Mesodermal cell (in vitro differentiated cells): ENCODE results near the gene CAPN13.

Experiments used
- H3K27ac ChIP-seq: 2 replicates; pipeline ENCODE4 v1.7.0; 2013; ENCODE audit warnings: mild to moderate bottlenecking, low read depth, low read length, moderate library complexity; ENCODE audit not compliant: severe bottlenecking
- H3K36me3 ChIP-seq: 2 replicates; pipeline ENCODE4 v1.7.1; 2013; ENCODE audit warnings: mild to moderate bottlenecking, low read length, moderate library complexity; ENCODE audit not compliant: control insufficient read depth, insufficient read depth
- H3K4me1 ChIP-seq: one replicate; pipeline ENCODE4 v1.7.1; 2013; ENCODE audit warnings: mild to moderate bottlenecking, low read length; ENCODE audit not compliant: insufficient read depth, control insufficient read depth, poor library complexity, severe bottlenecking
- H3K4me3 ChIP-seq: 2 replicates; pipeline ENCODE4 v1.7.0; 2013; ENCODE audit warnings: low read length, control low read depth, mild to moderate bottlenecking; ENCODE audit not compliant: insufficient read depth, poor library complexity, severe bottlenecking; ENCODE audit errors: extremely low read depth
- H3K9me3 ChIP-seq: 2 replicates; pipeline ENCODE4 v1.7.1; 2013; ENCODE audit warnings: mild to moderate bottlenecking, low read length, moderate library complexity; ENCODE audit not compliant: control insufficient read depth
- WGBS, 2 experiments: methylation state at CpG; one replicate each; pipeline ENCODE4 v1.1.5; 2013; ENCODE audit warnings: missing lambda C conversion rate in 2 of 2; ENCODE audit not compliant: insufficient coverage in 2 of 2; 5-methylcytosine and 5-hydroxymethylcytosine counted together

CAPN13 gene

DNA sequence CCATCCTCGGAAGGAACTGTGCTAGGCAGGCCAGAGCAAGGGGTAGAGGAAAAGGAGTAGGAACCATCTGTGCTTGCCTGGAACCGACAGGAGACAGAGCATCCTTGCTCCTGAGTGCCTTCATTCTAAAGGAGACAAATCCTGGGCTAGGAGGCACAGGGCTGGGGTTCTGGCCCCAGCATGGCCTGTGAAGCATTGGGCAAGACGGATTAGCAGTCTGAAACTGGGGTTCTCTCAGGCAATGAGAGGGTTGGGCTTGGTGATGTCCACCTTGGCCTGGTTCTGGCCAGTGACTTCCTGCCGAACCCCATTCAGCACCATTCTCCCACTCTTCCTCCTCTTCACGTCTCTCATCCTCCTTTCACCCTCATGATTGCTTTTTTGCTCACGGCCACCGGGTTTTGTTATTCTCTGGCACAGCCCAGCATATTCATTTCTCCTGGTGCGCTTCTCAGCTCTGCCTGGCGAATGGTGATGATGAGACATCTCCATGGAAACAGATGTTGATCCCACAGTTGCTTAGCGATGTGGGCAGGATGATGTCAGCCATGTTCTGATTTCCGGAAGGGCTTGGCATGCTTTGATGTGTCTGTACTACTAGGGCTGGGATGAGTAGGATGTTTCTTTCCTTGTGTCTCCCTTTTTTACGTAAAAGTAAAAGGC lies 127.7 kb downstream of the CAPN13 start:
- no peaks in the 10 kb centered on the region for H3K9me3 ChIP-seq
- H3K4me1 ChIP-seq = no peaks in the 10 kb centered on the region
- H3K27ac ChIP-seq = no peak overlapping the region
- no peaks in the 10 kb centered on the region for H3K36me3 ChIP-seq
- no peak overlapping the region for H3K4me3 ChIP-seq
- WGBS, 2 experiments = 85 to 87% methylated on average over 11 to 12 of the region's 12 CpGs

DNA sequence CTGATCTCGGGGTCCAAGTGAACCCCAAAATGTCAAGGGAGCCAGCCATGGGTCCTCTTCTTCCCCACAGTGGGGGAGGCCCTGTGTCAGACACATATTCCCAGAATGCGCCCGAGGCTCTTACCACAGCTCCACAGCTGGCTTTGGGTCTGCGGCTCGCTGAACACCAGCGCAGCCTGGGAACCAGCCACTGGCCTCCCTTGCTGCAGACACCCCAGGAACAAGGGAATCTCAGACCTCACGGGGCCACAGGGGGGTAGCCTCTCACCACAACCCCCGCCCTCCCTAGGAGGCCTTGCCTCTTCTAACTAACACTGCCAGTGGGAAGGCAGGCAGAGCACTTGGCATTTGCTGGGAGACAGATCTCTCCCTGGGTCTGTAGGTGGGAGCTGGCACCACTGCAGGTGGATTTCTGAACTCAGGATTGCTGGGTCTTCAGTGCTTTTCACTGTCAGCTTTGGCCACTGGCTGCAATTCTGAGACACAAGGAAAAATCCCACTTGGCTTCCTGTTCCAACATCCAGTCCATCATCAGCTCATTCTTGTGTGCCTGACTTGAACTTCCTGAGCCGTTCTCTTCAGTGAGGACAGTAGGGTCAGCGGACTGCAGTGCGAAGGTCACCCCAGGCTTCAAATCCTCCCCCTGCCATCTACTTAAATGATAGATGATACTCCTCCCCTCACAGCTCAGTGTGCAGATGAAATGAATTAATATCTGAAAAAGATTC lies 128.7 kb downstream of the CAPN13 start:
- Histone ChIP-seq H3K36me3 (no peaks in the 10 kb centered on the region), H3K4me3 (no peak overlapping the region), H3K4me1 (no peaks in the 10 kb centered on the region), H3K9me3 (no peaks in the 10 kb centered on the region), H3K27ac (no peak overlapping the region)
- 91 to 95% methylated on average over 8 of the region's 11 CpGs for WGBS, 2 experiments

DNA sequence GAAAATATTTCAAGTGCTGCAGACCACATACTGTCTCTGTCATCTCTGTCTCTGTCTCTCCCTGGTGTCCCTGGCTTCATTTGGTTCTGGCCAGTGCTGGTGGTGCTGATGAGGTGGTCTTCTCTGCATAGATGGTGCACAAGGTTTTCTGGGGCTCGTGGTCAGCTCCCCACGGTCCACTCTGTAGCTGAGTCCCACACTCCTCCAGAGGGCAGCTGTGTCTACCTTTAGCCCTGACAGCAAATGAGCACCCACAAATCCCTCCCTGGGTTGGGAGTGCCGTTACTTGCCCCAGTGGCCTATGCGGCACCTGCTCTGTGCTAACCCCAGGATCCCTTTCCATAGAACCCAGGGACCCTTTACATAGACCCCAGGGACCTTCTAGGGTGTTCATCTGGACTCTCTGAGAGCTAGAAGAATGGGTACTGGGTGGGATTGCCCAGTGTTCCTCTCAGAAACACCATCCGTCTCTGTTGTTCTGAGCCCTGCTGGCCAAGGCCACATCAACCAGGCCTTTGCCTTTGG lies 129.3 kb downstream of the CAPN13 start:
- H3K9me3 ChIP-seq = no peaks in the 10 kb centered on the region
- no peak overlapping the region for H3K27ac ChIP-seq
- H3K36me3 ChIP-seq = no peaks in the 10 kb centered on the region
- no peak overlapping the region for H3K4me3 ChIP-seq
- no peaks in the 10 kb centered on the region for H3K4me1 ChIP-seq
- 85 to 92% methylated on average over 4 to 5 of the region's 5 CpGs for WGBS, 2 experiments

DNA sequence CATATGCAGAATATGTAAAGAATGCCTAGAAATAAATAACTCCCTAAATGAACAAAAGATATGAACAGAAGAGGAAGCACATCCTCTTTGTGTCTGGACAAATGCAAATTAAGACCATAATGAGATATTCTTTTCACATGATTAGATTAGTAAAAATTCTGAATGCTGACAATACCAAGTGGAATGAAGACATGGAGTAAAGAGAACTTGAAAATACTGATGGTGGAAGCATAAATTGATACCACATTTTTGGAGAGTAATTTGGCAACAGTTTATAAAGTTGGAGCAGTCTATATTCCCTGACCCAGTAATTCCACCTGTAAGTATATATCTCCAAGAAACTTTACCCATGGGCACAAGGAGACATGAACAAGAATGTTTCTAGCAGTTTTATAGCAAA lies 130.0 kb downstream of the CAPN13 start:
- Histone ChIP-seq H3K36me3 (no peaks in the 10 kb centered on the region), H3K4me1 (no peaks in the 10 kb centered on the region), H3K4me3 (no peak overlapping the region), H3K9me3 (no peaks in the 10 kb centered on the region), H3K27ac (no peak overlapping the region)

DNA sequence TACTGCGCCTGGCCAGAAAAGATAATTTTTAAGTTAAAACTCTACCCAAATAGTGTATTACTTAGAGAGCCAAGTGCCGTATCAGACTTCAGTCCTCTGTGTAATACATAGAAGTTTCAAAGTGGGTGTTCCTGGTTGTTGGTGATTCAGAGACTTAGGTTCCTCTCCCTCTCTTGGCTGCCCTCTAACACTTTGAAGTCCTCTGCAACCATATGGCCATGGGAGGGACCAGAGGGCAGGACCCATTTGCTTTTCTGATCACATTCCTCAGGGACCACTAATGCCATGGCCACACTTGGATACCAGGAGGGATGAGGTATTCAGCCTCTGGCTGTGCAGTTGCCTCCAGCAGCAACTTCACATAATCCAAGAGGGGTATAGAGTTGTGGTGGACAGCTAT lies 131.5 kb downstream of the CAPN13 start:
- Histone ChIP-seq H3K4me1 (no peaks in the 10 kb centered on the region), H3K36me3 (no peaks in the 10 kb centered on the region), H3K4me3 (no peak overlapping the region), H3K9me3 (peaks cover 3% of the 10 kb centered on the region), H3K27ac (no peak overlapping the region)
- 100% methylated on average over 1 of the region's 2 CpGs; no CpG with 5 or more reads in 1 of the 2 experiments for whole genome bisulfite sequencing, 2 experiments

DNA sequence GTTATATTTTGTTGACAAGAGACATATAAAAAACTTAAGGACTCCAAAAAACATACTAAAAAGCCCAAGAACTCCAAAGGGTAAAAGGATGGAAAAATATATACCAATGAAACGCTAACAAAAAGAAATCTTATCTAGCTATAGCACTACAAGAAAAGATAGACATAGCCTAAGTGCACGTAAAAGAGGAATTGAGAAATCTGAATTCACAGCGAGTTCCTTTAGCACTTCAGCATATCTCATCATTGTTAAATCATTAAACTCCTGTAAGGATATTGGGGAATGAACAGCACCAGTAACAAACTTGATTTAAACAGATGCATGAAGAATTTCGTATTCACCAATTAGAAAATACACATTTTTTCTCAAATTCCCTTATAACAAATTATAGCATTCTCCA lies 134.1 kb downstream of the CAPN13 start:
- H3K36me3 ChIP-seq = no peaks in the 10 kb centered on the region
- H3K9me3 ChIP-seq = peaks cover 19% of the 10 kb centered on the region
- no peak overlapping the region for H3K27ac ChIP-seq
- H3K4me3 ChIP-seq = no peak overlapping the region
- no peaks in the 10 kb centered on the region for H3K4me1 ChIP-seq
- WGBS, 2 experiments = 67 to 86% methylated on average over 1 of the region's 4 CpGs
